Measurements from ENCODE around the gene ZNF423.

DNA sequence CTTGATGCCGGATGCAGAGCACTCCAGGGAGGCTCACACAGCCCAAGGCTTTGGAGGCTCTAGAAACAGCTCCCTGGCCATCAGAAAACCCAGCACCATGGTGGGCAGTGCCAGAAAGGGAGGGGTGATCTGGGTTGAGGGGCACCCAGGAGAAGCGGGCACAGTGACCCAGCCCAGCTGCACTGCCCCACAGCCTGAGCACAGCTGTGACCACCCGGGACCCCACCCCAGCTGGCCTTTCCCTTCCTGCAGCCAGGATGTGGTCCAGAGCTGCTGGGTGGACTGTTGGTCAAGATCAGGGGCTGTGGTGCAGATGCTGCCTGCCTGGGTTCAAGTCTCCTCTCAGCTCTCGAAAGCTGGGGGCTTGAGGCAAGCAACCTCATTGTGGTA, 223.1 kb downstream of the ZNF423 start:
- TF ChIP-seq EZH2 (IDR thresholded peaks at IDR 0.05; ENCODE audit: insufficient read depth, poor library complexity, severe bottlenecking) (no peak), EZH2phosphoT487 (IDR thresholded peaks at IDR 0.05; ENCODE audit: insufficient read depth, low read depth) (no peak)

Data from GM23248 (cell line).